Stimulated activated CD8-positive, alpha-beta memory T cell treated with anti-CD3 and anti-CD28 coated beads, Interleukin-4, amount 100 ng/mL, for 4 hours (primary cell): Measurements from ENCODE around the gene SPPL2B.
"Not testable (repeated sequence)": the region's sequence is repeated elsewhere in the genome, so short reads cannot be mapped to it uniquely, and the experiment has no call there.

Experiments used
- DNase-seq, 2 donors: peaks; one replicate each; pipeline ENCODE4 v3.0.0-alpha.2; 2020; ENCODE audit warnings: low read depth in 2 of 2, low spot score in 1 of 2

SPPL2B gene, protein sequence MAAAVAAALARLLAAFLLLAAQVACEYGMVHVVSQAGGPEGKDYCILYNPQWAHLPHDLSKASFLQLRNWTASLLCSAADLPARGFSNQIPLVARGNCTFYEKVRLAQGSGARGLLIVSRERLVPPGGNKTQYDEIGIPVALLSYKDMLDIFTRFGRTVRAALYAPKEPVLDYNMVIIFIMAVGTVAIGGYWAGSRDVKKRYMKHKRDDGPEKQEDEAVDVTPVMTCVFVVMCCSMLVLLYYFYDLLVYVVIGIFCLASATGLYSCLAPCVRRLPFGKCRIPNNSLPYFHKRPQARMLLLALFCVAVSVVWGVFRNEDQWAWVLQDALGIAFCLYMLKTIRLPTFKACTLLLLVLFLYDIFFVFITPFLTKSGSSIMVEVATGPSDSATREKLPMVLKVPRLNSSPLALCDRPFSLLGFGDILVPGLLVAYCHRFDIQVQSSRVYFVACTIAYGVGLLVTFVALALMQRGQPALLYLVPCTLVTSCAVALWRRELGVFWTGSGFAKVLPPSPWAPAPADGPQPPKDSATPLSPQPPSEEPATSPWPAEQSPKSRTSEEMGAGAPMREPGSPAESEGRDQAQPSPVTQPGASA

DNA sequence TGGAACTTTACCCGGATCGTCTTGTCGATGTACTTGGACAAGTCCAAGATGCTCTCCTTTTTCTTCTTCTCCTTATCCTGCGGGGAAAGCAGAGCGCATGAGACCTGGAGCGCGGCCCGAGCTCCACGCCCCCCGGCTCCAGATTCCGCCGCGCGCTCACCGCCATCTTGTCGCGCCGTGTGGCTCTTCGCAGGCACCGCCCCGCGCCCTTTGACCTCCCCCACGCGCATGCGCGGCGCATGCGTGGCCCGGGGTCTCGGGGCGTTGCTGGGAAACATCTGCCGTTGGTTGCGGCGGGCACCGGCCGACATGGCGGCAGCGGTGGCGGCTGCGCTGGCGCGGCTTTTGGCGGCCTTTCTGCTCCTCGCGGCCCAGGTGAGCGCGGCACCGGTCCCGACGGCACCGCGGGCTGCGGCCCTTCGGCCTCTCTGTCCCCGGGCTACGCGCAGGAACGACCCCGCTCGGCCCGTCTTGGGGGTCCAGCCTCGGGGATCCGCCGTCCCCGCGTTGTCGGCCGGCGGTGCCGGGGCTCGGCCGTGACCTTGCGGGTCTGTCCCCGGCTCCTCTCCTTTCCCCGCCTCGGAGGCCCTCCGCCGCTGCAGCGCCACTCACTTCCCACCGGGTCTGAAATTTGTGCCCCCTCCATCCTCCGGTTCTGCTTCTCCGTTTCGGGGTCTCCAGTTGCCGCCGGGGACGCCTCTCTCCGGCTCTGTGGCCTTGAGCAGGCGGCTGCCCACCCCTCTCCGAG lies at the start of gene SPPL2B, which contains the start of gene LSM7:
TSS of gene SPPL2B (plus strand) at position 284 of the 748 bp plus-strand sequence. CDS start at position 310, 26 bp downstream.
TSS of gene LSM7 (minus strand) at position 186 of the 748 bp plus-strand sequence. CDS start at position 166, 20 bp downstream.
- peak; percentile 76 to 84 for DNase-seq

DNA sequence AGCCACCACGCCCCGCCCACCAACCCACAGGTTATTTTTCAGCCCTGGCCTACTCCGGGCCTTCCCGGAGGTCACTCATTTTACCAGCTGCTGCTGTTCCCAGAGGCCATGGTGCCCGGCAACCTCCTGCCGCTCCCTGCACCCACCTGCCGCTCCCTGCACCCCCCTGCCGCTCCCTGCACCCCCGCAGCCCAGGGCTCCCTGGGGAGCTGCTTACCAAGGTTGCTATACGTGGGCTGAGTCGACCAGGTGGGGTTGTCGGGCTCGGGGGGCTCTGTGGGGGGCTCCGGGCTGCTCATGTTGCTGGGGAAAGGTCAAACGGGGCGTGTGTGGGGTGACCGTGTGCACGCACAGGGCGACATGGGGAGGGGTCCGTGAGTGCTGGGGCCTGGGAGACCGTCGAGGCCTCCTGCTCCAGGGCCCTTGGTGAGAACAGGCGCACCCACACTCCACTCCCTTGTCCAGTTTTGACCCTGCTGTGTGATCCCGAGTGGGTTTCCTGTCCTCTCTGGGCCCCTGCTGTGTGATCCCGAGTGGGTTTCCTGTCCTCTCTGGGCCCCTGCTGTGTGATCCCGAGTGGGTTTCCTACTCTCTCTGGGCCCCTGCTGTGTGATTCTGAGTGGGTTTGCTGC lies 47.7 kb upstream of the SPPL2B start:
- DNase-seq: no peak

DNA sequence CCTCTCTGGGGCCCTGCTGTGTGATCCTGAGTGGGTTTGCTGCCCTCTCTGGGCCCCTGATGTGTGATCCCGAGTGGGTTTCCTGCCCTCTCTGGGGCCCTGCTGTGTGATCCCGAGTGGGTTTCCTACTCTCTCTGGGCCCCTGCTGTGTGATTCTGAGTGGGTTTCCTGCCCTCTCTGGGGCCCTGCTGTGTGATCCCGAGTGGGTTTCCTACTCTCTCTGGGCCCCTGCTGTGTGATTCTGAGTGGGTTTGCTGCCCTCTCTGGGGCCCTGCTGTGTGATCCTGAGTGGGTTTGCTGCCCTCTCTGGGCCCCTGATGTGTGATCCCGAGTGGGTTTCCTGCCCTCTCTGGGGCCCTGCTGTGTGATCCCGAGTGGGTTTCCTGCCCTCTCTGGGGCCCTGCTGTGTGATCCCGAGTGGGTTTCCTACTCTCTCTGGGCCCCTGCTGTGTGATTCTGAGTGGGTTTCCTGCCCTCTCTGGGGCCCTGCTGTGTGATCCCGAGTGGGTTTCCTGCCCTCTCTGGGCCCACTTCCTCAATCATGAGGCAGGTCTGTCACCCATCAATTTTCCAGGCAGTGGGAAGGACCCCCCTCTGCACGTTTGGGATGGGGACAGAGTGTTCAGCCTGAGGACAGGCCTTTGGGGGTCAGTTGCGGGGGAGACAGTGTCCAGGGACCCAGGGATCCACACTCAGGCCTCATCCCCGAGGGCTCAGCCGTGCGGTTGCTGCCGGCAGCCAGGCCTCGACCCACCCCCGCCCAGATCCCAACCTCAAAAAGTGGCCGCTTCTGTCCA lies 47.0 kb upstream of the SPPL2B start:
- DNase-seq: not testable (repeated sequence)

DNA sequence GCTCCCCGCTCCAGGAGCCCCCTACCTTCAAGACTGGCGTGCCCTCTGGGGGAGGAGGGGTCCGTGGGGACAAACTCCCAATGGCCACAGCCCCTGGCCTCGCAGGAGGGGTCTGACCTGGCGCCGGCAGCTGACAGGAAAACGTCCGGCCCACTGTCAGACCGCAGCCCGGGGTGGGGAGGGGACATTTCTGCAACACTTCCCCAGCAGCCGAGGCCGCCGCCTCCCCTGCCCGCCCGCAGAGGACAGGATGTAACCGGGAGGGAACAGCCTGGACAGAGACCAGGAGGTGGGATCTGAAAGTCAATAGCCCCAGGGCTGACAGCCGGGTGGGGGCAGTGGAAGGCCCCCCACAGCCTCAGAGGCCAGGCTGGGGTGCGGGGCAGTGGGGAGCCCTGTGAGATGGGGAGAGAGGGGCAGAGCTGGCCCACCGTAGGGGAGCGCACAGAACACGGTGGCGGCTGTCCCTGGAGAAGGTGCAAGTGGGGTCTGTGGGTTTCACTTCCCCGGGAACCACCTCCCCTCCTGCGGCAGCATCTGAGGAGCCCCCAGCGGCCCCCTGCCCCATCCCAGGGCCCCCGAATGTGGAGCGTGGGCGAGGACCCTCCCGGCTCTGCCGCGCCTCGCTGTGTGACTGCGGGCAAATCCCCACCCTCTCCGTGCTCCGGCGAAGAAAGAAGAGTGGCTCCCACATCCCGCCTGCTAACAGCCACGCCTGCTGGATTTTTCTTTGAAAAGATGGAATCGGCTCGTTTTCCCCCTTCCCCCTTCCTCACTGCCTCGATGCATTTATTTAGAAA lies 46.2 kb upstream of the SPPL2B start, which contains the start of gene PEAK3:
TSS of gene PEAK3 (minus strand) at position 114 of the 800 bp plus-strand sequence. CDS start 1,244 bp downstream, outside the sequence.
- DNase-seq: no peak

DNA sequence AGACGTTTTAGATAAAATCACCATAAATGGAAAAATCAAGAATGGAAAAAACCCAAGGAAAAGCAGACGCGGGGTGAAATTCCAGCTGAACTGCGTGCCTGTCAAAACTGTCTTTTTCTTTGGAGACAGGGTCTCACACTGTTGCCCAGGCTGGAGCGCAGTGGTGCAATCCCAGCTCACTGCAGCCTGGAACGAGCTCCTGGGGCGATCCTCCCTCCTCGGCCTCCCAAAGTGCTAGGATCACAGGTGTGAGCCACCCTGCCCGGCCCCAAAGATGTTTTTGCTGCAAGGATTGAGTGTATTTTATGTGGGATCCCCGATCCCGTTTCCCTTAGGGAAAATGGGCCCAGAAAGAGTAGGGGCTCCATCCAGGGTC lies 45.6 kb upstream of the SPPL2B start:
- no peak for DNase-seq

DNA sequence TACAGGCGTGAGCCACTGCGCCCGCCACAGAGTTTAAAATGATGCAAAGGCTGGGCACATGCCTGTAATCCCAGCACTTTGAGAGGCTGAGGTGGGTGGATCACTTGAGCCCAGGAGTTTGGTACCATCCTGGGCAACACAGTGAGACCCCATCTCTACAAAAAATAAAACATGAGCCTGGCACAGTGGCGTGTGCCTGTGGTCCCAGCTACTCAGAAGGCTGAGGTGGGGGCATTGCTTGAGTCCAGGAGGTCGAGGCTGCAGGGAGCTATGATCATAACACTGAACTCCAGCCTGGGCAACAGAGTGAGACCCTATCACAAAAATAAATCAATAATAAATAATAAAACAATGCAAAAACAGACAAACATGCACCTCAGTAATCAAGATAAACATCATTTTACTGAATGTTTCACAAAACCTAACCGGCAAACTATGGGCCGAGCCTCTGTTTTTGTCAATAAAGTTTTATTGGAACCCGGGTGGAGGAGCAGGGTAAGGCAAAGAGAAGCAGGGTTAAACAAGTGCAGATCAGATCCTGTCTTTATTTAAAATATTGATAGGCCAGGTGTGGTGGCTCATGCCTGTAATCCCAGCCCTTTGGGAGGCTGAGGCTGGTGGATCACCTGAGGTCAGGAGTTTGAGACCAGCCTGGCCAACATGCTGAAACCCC lies 44.5 kb upstream of the SPPL2B start:
- no peak for DNase-seq

DNA sequence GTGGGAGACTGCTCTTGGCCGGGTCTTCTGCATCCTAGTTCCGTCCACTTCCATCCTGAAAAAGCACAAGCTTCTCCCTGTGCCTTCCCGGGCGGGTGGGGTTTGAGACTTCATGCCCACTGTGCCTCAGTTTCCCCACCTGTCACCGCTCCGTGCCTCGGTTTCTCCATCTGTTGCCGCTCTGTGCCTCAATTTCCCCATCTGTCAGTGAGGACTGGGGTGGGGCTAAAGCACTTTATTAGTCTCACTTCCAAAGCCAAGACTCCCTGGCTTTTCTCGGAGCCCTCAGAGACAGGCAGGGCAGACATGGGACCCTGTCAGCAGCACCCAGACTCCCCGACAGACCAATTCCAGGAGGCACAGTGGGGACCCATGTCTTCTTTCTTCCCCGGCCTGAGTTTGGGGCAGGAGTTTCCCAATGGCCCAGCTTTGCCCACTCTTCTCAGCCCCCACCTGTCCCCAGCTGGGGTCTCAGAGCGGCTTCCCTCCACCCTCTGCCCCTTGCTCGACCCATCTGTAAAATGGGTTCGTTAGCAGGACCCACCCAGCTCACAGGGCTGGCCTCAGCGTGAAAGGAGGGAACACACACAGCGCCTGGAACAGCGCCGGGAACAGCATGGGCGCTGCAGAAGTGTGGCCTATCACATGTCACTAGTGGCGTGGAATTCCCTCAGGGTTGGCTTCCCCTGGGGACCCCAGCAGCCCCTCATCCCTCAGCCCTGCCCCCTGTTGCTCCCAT lies 41.9 kb upstream of the SPPL2B start:
- DNase-seq: no peak

DNA sequence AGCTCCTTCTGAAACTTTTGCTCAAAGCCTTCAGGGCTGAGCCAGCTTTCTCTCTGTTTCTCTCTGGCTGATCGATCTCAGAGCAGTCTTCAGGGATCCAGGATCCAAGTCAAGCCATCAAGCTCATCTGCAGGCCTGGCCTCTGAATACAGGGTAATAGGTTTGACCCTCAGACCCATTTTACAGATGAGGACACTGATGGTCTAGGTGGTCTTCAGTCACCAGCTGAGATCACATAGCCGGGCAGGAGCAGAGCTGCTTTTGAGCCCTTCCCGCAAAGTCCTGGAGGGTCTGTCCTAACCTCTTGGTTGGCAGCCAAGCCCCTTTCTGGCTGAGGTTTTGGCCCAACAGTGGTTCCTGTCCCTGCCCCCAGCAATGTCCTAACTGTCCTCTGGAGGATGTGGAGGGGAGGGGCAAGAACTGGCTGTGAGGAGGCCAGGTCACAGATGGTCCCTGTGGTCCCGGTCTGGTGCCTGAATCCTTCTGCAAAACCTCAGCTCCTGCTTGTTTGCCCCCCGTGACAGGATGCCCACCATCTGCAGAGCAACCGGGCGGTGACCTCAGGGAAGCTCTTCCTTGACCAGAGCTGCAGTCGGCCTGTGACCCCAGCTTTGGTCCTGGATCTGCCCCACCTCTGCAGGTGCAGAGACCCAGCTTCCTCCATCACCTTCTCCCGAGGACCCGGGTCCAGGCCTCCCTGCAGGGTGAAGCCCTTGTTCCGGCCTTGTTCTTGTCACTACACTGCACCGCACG lies 40.7 kb upstream of the SPPL2B start:
- DNase-seq: no peak

DNA sequence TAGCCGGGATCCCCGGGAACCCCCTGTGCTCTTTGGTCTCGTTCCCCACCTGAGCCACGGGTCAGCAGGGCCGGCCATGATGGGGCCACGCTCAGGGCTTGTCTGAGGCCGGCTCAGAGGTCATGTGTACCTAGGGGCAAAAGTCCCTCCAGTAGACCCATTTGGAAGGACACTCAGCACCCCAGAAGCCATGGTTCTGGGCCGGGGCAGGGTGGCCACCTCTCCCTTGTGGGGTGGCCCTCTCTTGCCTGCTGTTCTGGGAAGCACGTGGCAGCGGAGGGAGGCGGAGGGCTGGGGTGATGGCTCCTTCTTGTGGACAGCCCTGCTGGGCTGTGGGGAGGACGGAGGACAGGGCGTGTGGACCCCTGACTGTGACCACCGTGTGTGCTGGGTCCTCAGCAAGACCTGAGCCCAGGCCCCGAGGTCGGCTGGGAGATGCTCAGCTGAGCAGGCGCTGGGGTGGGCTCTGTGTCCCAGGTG lies 40.1 kb upstream of the SPPL2B start:
- no peak for DNase-seq

DNA sequence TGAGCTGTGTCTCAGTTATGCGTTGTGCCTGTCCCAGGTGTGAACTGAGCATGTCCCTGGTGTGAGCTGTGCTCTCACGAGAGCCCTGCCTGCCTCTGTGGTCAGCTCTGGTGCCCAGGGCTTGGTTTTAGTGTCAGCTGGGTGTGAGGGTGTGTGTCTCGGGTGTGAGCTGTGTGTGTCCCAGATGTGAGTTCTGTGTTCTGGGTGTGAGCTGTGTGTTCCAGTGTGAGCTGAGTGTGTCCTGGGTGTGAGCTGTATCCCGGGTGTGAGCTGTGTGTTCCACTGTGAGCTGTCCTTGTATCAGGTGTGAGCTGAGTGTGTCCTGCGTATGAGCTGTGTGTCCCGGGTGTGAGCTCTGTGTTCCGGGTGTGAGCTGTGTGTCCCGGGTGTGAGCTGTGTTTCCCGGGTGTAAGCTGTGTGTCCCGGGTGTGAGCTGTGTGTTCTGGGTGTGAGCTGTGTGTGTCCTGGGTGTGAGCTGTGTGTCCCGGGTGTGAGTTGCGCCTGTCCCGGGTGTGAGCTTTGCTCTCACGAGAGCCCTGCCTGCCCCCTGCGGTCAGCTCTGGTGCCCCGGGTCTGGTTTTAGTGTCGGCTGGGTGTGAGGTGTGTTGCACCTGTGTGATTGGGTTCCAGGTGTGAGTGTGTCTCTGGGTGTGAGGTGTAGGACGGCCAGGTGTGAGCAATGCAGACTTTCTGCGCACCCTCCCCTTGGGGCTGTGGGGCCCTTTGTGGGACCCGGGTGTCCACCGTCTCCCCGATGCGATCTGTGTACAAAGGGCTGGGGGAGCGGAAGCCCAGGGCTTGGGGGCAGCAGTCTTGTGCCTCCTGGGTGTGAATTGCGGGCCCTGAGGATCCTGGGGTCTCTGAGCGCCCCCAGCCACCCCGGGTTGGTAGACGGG lies 39.4 kb upstream of the SPPL2B start:
- no peak for DNase-seq

DNA sequence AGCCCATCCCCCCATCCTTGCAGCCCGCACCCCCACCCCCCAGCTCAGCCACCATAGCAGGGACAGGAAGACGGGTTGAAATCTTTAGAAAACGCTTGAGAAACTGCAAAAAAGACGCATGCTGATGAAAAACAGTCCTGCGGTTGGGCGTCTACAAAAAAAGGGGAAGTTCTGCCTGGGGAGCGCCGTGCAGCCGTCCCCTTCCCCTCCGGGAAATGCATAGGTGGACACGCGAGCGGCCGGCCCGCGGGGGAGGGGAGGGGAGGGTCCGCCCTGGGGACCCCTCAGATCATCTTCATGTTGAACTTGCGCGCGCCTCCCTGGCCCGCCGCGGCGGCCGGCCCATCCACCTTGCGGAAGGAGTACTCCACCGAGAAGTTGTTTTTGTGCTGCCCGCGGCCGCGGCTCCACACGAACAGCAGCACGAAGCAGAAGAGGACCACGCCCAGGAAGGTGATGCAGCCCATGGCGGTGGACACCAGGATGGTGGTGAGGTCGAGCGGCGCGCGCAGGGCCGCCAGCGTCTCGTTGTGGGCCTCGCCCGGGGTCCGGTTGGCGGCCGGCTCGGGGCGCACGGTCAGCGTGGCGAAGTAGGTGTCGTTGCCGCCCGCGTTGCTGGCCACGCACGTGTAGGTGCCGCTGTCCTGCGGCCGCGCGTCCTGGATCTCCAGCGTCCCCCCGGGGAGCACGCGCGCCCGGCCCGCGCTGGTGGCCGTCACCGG lies 38.6 kb upstream of the SPPL2B start:
- DNase-seq: no peak

DNA sequence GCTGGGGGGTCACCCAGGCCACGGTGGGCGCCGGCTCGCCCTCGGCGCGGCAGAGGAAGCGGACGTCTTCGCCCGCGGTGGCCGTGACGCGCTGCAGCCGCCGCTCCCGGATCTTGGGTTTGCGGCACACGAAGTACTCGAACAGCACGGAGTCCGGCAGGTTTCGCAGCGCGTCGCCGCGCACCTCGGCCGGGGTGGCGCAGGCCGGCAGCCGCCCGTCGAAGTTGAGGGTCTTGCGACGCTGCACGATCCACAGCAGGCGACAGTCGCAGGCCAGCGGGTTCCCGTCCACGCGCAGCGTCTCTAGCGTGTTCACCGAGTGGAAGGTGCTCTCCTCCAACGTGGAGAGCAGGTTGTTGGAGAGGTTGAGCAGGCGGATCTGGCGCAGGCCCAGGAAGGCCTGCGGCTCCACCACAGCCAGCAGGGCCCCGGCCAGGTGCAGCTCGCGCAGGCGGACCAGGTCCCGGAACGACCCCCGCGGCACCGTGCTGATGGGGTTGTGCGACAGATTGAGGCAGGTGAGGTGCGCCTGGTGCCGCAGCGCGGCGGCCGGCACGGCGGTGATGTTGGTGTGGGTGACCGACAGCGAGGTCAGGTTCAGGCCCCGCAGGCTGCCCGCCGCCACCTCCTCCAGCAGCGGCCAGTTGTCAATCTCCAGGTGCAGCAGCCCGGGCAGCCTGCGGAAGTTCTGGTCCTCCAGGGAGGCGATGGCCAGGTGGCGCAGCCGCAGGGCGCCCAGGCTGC lies 37.9 kb upstream of the SPPL2B start:
- DNase-seq: no peak

DNA sequence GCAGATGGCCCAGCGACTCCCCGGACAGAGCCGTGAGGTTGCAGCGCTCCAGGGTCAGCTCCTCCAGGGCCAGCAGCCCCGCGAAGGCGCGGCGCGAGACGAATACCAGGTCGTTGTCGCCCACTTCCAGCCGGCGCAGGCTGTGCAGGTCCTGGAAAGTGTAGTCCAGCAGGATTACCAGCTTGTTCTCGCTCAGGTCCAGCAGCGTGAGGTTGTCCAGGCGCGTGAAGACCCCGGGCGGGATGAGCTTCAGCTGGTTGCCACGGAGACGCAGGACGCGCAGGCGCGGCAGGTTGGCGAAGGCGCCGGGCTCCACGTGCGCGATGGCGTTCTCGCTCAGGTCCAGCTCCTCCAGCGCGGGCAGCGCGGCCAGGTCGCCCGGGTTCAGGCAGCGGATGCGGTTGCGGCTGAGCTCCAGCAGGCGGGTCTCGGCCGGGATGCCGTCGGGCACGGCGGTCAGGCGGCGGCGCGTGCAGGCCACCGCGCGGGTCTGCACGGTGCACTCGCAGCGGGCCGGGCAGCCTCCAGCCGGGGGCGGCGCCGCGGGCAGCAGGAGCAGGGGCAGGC lies 37.2 kb upstream of the SPPL2B start:
- DNase-seq: no peak

DNA sequence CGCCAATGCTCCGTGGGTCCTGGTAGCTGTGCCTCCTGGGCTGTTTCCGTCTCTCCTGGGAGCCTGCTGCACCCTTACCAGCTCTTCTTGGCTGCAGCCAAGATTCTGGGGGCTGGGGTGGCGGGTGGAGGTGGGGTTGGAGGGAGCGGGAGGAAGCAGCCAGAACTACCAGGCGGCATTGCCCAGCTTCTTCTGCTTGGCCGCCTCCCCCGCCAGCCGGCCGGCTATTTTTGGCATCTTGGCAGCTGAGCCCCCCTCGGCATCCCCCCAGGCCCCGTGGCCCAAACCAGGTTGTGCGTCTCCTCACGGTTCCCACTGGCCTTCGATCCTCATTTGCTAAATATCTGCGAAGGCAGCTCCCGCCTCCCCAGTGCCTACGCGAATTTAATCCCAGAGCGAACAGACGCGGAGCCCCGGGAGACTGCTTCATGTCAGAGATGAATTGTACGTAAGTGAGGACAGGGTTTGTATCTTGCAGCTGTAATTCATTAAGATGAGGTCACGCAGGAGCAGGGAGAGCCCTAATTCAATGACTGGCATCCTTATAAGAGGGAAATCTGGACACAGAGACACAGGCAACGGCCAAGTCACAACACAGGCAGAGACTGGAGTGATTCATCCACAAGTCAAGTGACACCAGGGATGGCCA lies 33.7 kb upstream of the SPPL2B start:
- no peak for DNase-seq
